Measurements from ENCODE around the gene KIAA1586.

Gene KIAA1586

DNA sequence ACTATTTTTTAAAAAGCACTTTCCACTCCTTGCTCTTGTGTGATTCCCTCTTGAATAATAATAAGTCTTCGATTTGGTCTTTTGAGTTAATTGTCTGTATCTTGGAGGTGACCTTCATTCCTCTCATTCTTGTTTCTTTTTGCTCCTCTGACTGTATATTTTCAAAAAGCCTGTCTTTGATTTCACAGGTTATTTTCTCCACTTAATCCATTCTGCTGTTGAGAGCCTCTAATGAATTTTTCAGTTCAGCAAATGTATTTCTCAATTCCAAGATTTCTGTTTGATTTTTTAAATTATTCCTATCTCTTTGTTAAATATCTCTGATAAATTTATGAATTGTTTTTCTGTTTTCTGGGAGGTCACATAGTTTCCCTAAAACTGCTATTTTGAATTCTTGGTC, 21.7 kb upstream of the KIAA1586 start:
- TF ChIP-seq SIN3A (IDR thresholded peaks at IDR 0.05; ENCODE audit: borderline replicate concordance, insufficient read depth, low read length) (no peak), POLR2AphosphoS5 (IDR thresholded peaks at IDR 0.05; ENCODE audit: low read depth, low read length) (no peak), FOXP2 (optimal IDR thresholded peaks at IDR 0.05; ENCODE audit: borderline replicate concordance, extremely low read depth, extremely low read length, insufficient read depth) (no peak), TAF1 (IDR thresholded peaks at IDR 0.05; ENCODE audit: borderline replicate concordance, insufficient read depth, low read length) (no peak)
- TF ChIP-seq, protein P1, sequence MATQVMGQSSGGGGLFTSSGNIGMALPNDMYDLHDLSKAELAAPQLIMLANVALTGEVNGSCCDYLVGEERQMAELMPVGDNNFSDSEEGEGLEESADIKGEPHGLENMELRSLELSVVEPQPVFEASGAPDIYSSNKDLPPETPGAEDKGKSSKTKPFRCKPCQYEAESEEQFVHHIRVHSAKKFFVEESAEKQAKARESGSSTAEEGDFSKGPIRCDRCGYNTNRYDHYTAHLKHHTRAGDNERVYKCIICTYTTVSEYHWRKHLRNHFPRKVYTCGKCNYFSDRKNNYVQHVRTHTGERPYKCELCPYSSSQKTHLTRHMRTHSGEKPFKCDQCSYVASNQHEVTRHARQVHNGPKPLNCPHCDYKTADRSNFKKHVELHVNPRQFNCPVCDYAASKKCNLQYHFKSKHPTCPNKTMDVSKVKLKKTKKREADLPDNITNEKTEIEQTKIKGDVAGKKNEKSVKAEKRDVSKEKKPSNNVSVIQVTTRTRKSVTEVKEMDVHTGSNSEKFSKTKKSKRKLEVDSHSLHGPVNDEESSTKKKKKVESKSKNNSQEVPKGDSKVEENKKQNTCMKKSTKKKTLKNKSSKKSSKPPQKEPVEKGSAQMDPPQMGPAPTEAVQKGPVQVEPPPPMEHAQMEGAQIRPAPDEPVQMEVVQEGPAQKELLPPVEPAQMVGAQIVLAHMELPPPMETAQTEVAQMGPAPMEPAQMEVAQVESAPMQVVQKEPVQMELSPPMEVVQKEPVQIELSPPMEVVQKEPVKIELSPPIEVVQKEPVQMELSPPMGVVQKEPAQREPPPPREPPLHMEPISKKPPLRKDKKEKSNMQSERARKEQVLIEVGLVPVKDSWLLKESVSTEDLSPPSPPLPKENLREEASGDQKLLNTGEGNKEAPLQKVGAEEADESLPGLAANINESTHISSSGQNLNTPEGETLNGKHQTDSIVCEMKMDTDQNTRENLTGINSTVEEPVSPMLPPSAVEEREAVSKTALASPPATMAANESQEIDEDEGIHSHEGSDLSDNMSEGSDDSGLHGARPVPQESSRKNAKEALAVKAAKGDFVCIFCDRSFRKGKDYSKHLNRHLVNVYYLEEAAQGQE (IDR thresholded peaks at IDR 0.05; ENCODE audit: insufficient read depth in 1 of 2, low read depth in 2 of 2, low read length in 2 of 2): no peak

DNA sequence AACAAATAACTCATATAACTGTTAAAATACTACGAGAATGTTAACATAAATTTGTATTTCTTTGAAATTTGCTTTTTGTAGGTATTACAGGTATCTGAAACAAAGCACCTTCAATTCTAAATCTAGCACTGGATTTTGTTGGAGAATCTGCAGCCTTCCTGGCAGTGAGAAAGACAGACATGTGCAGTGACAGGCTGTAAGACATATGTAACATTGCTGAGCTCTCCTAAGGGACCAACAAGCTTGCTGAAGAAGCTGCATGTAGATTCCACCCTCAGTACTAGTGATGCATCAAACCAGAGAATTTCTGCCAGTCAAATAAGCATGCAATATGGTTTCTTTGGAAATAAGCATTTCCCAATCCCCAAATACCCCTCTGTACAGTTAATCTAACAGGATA, 20.5 kb upstream of the KIAA1586 start:
- TF ChIP-seq FOXP2 (optimal IDR thresholded peaks at IDR 0.05; ENCODE audit: borderline replicate concordance, extremely low read depth, extremely low read length, insufficient read depth) (no peak), POLR2AphosphoS5 (IDR thresholded peaks at IDR 0.05; ENCODE audit: low read depth, low read length) (no peak), TAF1 (IDR thresholded peaks at IDR 0.05; ENCODE audit: borderline replicate concordance, insufficient read depth, low read length) (no peak), SIN3A (IDR thresholded peaks at IDR 0.05; ENCODE audit: borderline replicate concordance, insufficient read depth, low read length) (no peak)
- TF ChIP-seq, protein P1 (IDR thresholded peaks at IDR 0.05; ENCODE audit: insufficient read depth in 1 of 2, low read depth in 2 of 2, low read length in 2 of 2): no peak

DNA sequence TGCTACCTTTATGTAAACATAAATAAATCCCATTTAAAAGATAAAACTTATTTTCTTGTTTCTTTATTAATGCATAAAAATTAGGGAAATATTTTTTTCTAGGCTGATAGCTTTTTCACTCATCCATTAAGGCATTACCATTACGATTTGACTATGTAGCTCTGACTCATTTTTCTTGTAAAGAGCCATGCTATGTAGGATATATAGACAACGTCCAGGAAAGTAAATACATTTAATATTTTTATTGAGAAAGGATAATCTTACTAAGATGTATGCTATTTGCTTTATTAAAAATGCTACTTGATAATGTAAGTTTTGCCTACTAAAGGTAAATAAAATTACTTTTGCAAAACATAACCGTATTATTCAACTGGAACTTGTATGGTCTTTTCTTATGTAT, 19.2 kb upstream of the KIAA1586 start:
- TF ChIP-seq SIN3A (IDR thresholded peaks at IDR 0.05; ENCODE audit: borderline replicate concordance, insufficient read depth, low read length) (no peak), TAF1 (IDR thresholded peaks at IDR 0.05; ENCODE audit: borderline replicate concordance, insufficient read depth, low read length) (no peak), POLR2AphosphoS5 (IDR thresholded peaks at IDR 0.05; ENCODE audit: low read depth, low read length) (no peak), FOXP2 (optimal IDR thresholded peaks at IDR 0.05; ENCODE audit: borderline replicate concordance, extremely low read depth, extremely low read length, insufficient read depth) (no peak)
- TF ChIP-seq, protein P1 (IDR thresholded peaks at IDR 0.05; ENCODE audit: insufficient read depth in 1 of 2, low read depth in 2 of 2, low read length in 2 of 2): no peak

DNA sequence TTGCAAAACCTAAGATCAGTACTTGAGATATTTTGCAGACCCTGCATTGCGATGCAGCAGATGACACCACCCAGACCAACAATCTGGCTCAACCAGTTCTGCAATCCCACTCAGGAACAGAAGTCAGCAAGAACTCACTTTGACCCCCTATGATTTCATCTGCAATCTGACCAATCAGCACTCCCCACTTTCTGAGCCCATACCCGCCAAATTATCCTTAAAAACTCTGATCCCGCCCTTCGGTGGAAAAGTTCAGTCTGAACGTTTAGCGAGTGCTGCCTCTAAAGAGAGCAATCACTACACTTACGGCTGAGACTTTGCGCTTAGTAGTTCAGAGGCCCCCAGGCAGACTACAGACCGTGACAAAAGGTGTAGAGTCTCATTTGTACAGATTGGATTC, 17.3 kb upstream of the KIAA1586 start:
- no peak for TF ChIP-seq SIN3A (IDR thresholded peaks at IDR 0.05; ENCODE audit: borderline replicate concordance, insufficient read depth, low read length)
- no peak for TF ChIP-seq POLR2AphosphoS5 (IDR thresholded peaks at IDR 0.05; ENCODE audit: low read depth, low read length)
- TF ChIP-seq FOXP2 (optimal IDR thresholded peaks at IDR 0.05; ENCODE audit: borderline replicate concordance, extremely low read depth, extremely low read length, insufficient read depth): no peak
- TF ChIP-seq TAF1 (IDR thresholded peaks at IDR 0.05; ENCODE audit: borderline replicate concordance, insufficient read depth, low read length): no peak
- TF ChIP-seq, protein P1 (IDR thresholded peaks at IDR 0.05; ENCODE audit: insufficient read depth in 1 of 2, low read depth in 2 of 2, low read length in 2 of 2): no peak

DNA sequence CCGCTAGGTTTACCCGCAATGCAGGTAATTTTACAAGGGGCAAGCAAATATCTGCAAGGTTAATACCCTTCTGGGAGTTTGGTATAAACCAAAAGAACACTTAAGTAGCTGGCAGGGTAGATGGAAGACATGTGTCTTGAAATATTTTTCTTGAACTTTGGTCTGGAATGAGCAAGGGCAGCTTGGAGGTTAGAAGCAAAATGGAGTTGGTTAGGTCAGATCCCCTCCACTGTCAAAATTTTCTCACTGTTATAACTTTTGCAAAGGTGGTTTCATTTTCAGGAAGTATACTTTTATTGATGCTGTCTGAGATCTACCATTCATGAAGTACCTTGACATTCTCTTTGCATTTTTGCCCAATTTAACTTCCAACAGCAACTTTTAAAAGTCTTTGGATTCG, 13.3 kb upstream of the KIAA1586 start:
- TF ChIP-seq POLR2AphosphoS5 (IDR thresholded peaks at IDR 0.05; ENCODE audit: low read depth, low read length): no peak
- TF ChIP-seq, protein P1 (IDR thresholded peaks at IDR 0.05; ENCODE audit: insufficient read depth in 1 of 2, low read depth in 2 of 2, low read length in 2 of 2): no peak
- no peak for TF ChIP-seq SIN3A (IDR thresholded peaks at IDR 0.05; ENCODE audit: borderline replicate concordance, insufficient read depth, low read length)
- TF ChIP-seq FOXP2 (optimal IDR thresholded peaks at IDR 0.05; ENCODE audit: borderline replicate concordance, extremely low read depth, extremely low read length, insufficient read depth): no peak
- no peak for TF ChIP-seq TAF1 (IDR thresholded peaks at IDR 0.05; ENCODE audit: borderline replicate concordance, insufficient read depth, low read length)
